Right atrium auricular region (tissue), 2 donors: ENCODE results near the gene RTP4. TPM values are rescaled to one million over a fixed set of nuclear protein-coding genes. Genes with fewer than 3 reads are reported as not detected.

Source experiments
- DNase-seq: peaks from one replicate; pipeline ENCODE4 v3.0.0-alpha.2; 2019; ENCODE audit warnings: low spot score
- H3K27ac ChIP-seq, 2 donors: fragments of 200-600 bp; sonication (generic); 1 replicate in 1 of 2; 2 replicates in 1 of 2; pipeline ENCODE4 v1.5.1; 2016 to 2019
- H3K27me3 ChIP-seq, 2 donors: fragments of 200-600 bp; sonication (generic); one replicate each; pipeline versions ENCODE4 v1.5.1 to v1.6.0; 2017 to 2019
- H3K36me3 ChIP-seq: fragments of 200-600 bp; sonication (generic); one replicate; pipeline ENCODE4 v1.5.1; 2016
- H3K4me1 ChIP-seq, 2 donors: fragments of 200-600 bp; sonication (generic); one replicate each; pipeline versions ENCODE4 v1.5.1 to v1.6.0; 2017 to 2019
- H3K4me3 ChIP-seq, 2 donors: fragments of 200-600 bp; sonication (generic); 1 replicate in 1 of 2; 2 replicates in 1 of 2; pipeline ENCODE4 v1.5.1; 2017 to 2019; ENCODE audit warnings: mild to moderate bottlenecking in 1 of 2, moderate library complexity in 1 of 2
- H3K9me3 ChIP-seq, 2 donors: fragments of 200-600 bp; sonication (generic); one replicate each; pipeline ENCODE4 v1.5.1; 2019
- CTCF ChIP-seq, 2 donors: fragments of 200-600 bp; sonication (generic); IDR thresholded peaks; one replicate each; pipeline ENCODE4 v1.5.1; 2019; ENCODE audit warnings: antibody characterized with exemption in 2 of 2
- total RNA-seq, 2 donors: library from RNA; depleted of rRNA; stranded (reverse); fragments of >200 nt; gene quantifications; one replicate each; pipeline ENCODE4 v1.1.0, GENCODE V29; 2016

The RTP4 gene
- total RNA-seq, 2 donors from 2014 or later: 0.59 to 1.0 TPM

GRCh38 chr3:187359798-187360486, 8.2 kb upstream of the RTP4 start:
- no peak for TF ChIP-seq CTCF (IDR thresholded peaks at IDR 0.05)
- Histone ChIP-seq H3K9me3 (no peaks in the 10 kb centered on the region), H3K4me1 (peaks cover 0 to 15% of the 10 kb centered on the region in 2 donors), H3K36me3 (no peaks in the 10 kb centered on the region), H3K27me3 (no peaks in the 10 kb centered on the region), H3K27ac (no peak overlapping the region), H3K4me3 (no peak overlapping the region)
- no peak for DNase-seq

GRCh38 chr3:187360596-187360995, 7.6 kb upstream of the RTP4 start:
- no peak overlapping the region for H3K4me3 ChIP-seq
- no peak for DNase-seq

GRCh38 chr3:187361835-187362234, 6.3 kb upstream of the RTP4 start:
- Histone ChIP-seq H3K4me1 (peaks cover 0 to 15% of the 10 kb centered on the region in 2 donors), H3K9me3 (no peaks in the 10 kb centered on the region), H3K36me3 (no peaks in the 10 kb centered on the region), H3K27me3 (no peaks in the 10 kb centered on the region), H3K27ac (no peak overlapping the region), H3K4me3 (no peak overlapping the region)
- TF ChIP-seq CTCF (IDR thresholded peaks at IDR 0.05): no peak
- DNase-seq: no peak

More at GRCh38 chr3:187360596-187360995, 7.6 kb upstream of the RTP4 start:
- H3K27ac ChIP-seq: no peak overlapping the region
- H3K27me3 ChIP-seq: no peaks in the 10 kb centered on the region
- H3K4me1 ChIP-seq: peaks cover 0 to 15% of the 10 kb centered on the region in 2 donors
- no peaks in the 10 kb centered on the region for H3K9me3 ChIP-seq
- TF ChIP-seq CTCF (IDR thresholded peaks at IDR 0.05): no peak
- no peaks in the 10 kb centered on the region for H3K36me3 ChIP-seq

GRCh38 chr3:187367561-187368103, 553 bp upstream of the RTP4 start:
- TF ChIP-seq CTCF (IDR thresholded peaks at IDR 0.05): no peak
- peak overlapping the region; percentile 40 to 50 for H3K4me3 ChIP-seq
- no peaks in the 10 kb centered on the region for H3K27me3 ChIP-seq
- no peak for DNase-seq
- H3K27ac ChIP-seq: peak overlapping the region; percentile 81 to 88
- peaks cover 0 to 20% of the 10 kb centered on the region in 2 donors for H3K4me1 ChIP-seq
- no peaks in the 10 kb centered on the region for H3K9me3 ChIP-seq
- no peaks in the 10 kb centered on the region for H3K36me3 ChIP-seq

- H3K9me3 ChIP-seq: no peaks in the 10 kb centered on the region
- H3K36me3 ChIP-seq: no peaks in the 10 kb centered on the region
Observed at GRCh38 chr3:187369089-187369447, 883 bp downstream of the RTP4 start.

More at GRCh38 chr3:187369089-187369447, 883 bp downstream of the RTP4 start:
- Histone ChIP-seq H3K4me3 (peak overlapping the region; percentile 40 to 50), H3K4me1 (peaks cover 0 to 20% of the 10 kb centered on the region in 2 donors), H3K27me3 (no peaks in the 10 kb centered on the region), H3K27ac (peak overlapping the region; percentile 81 to 88)
- no peak for TF ChIP-seq CTCF (IDR thresholded peaks at IDR 0.05)
- no peak for DNase-seq
